Hepatocyte (in vitro differentiated cells): ENCODE results near the gene CAMKMT. TPM values are rescaled to one million over a fixed set of nuclear protein-coding genes. Genes with fewer than 3 reads are reported as not detected.

ENCODE experiments used
- DNase-seq: peaks from one replicate; pipeline ENCODE4 v3.0.0-alpha.2; 2016; ENCODE audit warnings: low spot score
- H2AFZ ChIP-seq: fragments of 200-600 bp; sonication (generic); 2 replicates; pipeline ENCODE4 v1.6.0; 2016; ENCODE audit warnings: antibody characterized with exemption, mild to moderate bottlenecking
- H3K27ac ChIP-seq: fragments of 200-600 bp; sonication (generic); 2 replicates; pipeline ENCODE4 v1.5.1; 2016; ENCODE audit warnings: mild to moderate bottlenecking
- H3K27me3 ChIP-seq: fragments of 200-600 bp; sonication (generic); 2 replicates; pipeline ENCODE4 v1.6.1; 2016
- H3K36me3 ChIP-seq: fragments of 200-600 bp; sonication (generic); replicated peaks from 2 replicates; pipeline ENCODE4 v1.5.1; 2016; ENCODE audit warnings: low read depth; ENCODE audit not compliant: insufficient read depth
- H3K4me1 ChIP-seq: fragments of 200-600 bp; sonication (generic); 2 replicates; pipeline ENCODE4 v1.5.1; 2016; ENCODE audit warnings: mild to moderate bottlenecking, moderate library complexity; ENCODE audit not compliant: insufficient read depth
- H3K4me2 ChIP-seq: fragments of 200-600 bp; sonication (generic); 2 replicates; pipeline ENCODE4 v1.6.0; 2016
- H3K4me3 ChIP-seq: fragments of 200-600 bp; sonication (generic); 2 replicates; pipeline ENCODE4 v1.5.1; 2016; ENCODE audit warnings: mild to moderate bottlenecking
- H3K79me2 ChIP-seq: fragments of 200-600 bp; sonication (generic); 2 replicates; pipeline ENCODE4 v1.6.0; 2017; ENCODE audit warnings: mild to moderate bottlenecking
- H3K9me2 ChIP-seq: fragments of 200-600 bp; sonication (generic); replicated peaks from 2 replicates; pipeline ENCODE4 v1.6.0; 2017; ENCODE audit warnings: mild to moderate bottlenecking; ENCODE audit not compliant: insufficient read depth
- H3K9me3 ChIP-seq: fragments of 200-600 bp; sonication (generic); 2 replicates; pipeline ENCODE4 v1.5.1; 2016; ENCODE audit warnings: low read depth, mild to moderate bottlenecking
- H4K20me1 ChIP-seq: fragments of 200-600 bp; sonication (generic); 2 replicates; pipeline ENCODE4 v1.6.0; 2016; ENCODE audit warnings: mild to moderate bottlenecking; ENCODE audit not compliant: insufficient read depth, poor library complexity, severe bottlenecking
- EZH2 ChIP-seq: fragments of 200-600 bp; sonication (generic); IDR thresholded peaks from 2 replicates; pipeline ENCODE4 v1.6.1; 2016; ENCODE audit warnings: antibody characterized with exemption, mild to moderate bottlenecking, borderline replicate concordance
- EZH2phosphoT487 ChIP-seq: fragments of 200-600 bp; sonication (generic); IDR thresholded peaks from one replicate; pipeline ENCODE4 v1.6.1; 2018; ENCODE audit warnings: antibody characterized with exemption, mild to moderate bottlenecking, low read depth, moderate library complexity; ENCODE audit not compliant: unreplicated experiment, severe bottlenecking
- WGBS: methylation state at CpG from one replicate; pipeline ENCODE4 v1.1.6; 2016; ENCODE audit warnings: low lambda C conversion rate; ENCODE audit errors: missing lambda C conversion rate; 5-methylcytosine and 5-hydroxymethylcytosine counted together
- polyA plus RNA-seq: library from polyadenylated mRNA; unstranded; fragments of >200 nt; fragmentation: Nextera tagmentation; extraction: Ambion mirVana; gene quantifications from 2 replicates; pipeline ENCODE4 v1.2.1, GENCODE V29; 2016
- total RNA-seq: library from RNA; depleted of rRNA; stranded (reverse); fragments of >200 nt; gene quantifications from 2 replicates; pipeline ENCODE4 v1.2.3, GENCODE V29; 2014
- TF ChIP-seq, protein P1 (sequence below): fragments of 200-600 bp; sonication (generic); IDR thresholded peaks from 2 replicates; pipeline ENCODE4 v1.5.1; 2016; ENCODE audit warnings: antibody characterized with exemption, mild to moderate bottlenecking; ENCODE audit not compliant: poor library complexity

CAMKMT gene
- total and polyA plus RNA-seq, 2 experiments from 2014 or later: 10.3 to 12.7 TPM

DNA sequence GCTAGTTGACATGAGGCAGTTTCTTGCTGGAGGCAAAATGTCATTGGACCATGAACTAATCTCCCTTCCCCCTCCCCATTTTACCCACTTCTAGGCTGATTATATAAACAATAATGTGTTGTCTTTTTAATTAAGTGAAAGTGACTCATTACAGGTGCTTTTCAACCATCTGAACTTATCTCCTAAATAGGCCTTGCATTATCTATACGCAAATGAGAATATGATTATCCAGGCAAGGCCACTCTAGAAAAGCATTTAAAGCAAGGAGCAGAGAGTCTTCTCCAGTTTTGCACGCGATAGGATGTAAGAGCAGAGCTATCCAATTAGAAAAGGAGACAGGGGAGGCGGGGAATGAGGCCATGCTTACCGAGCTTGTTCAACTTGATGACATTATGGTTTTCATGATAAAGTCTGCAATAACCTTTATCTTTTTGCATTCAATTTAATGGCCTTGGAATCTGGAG is 293.7 kb downstream of the CAMKMT start:
- TF ChIP-seq EZH2phosphoT487 (no peak), EZH2 (no peak)
- TF ChIP-seq, protein P1, sequence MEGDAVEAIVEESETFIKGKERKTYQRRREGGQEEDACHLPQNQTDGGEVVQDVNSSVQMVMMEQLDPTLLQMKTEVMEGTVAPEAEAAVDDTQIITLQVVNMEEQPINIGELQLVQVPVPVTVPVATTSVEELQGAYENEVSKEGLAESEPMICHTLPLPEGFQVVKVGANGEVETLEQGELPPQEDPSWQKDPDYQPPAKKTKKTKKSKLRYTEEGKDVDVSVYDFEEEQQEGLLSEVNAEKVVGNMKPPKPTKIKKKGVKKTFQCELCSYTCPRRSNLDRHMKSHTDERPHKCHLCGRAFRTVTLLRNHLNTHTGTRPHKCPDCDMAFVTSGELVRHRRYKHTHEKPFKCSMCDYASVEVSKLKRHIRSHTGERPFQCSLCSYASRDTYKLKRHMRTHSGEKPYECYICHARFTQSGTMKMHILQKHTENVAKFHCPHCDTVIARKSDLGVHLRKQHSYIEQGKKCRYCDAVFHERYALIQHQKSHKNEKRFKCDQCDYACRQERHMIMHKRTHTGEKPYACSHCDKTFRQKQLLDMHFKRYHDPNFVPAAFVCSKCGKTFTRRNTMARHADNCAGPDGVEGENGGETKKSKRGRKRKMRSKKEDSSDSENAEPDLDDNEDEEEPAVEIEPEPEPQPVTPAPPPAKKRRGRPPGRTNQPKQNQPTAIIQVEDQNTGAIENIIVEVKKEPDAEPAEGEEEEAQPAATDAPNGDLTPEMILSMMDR: no peak
- no peak for DNase-seq
- no peak overlapping the region for H3K27ac ChIP-seq
- no peak overlapping the region for H3K4me3 ChIP-seq
- H3K4me2 ChIP-seq: no peak overlapping the region
- H3K27me3 ChIP-seq: no peaks in the 10 kb centered on the region
- H2AFZ ChIP-seq: no peak overlapping the region
- H3K4me1 ChIP-seq: no peaks in the 10 kb centered on the region
- H3K9me2 ChIP-seq: no peaks in the 10 kb centered on the region
- no peaks in the 10 kb centered on the region for H3K9me3 ChIP-seq
- WGBS: 74% methylated on average over 5 of the region's 5 CpGs
- no peaks in the 10 kb centered on the region for H4K20me1 ChIP-seq
- no peaks in the 10 kb centered on the region for H3K36me3 ChIP-seq
- no peaks in the 10 kb centered on the region for H3K79me2 ChIP-seq

DNA sequence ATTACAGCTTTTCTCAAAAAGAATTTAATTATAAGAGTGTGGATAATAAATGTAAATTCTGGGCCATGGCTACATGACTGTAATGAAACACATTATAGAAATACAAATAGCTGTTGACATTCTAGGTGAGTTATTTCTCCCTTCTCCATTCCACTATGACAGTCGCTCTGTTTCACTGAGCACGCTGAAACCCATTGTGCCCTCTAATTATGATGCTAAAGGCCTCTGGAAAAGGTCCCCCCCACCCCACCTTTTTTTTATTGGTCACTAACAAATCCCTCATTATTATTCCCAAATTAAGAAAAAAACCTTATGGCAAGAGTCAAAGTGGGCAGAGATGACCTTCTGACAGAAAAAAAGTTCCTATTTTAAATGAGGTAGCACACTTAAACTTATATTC is 294.7 kb downstream of the CAMKMT start:
- Histone ChIP-seq H3K4me2 (no peak overlapping the region), H3K27ac (no peak overlapping the region), H3K4me3 (no peak overlapping the region), H4K20me1 (no peaks in the 10 kb centered on the region), H3K36me3 (no peaks in the 10 kb centered on the region), H3K27me3 (no peaks in the 10 kb centered on the region), H2AFZ (no peak overlapping the region), H3K9me2 (no peaks in the 10 kb centered on the region), H3K9me3 (no peaks in the 10 kb centered on the region), H3K4me1 (no peaks in the 10 kb centered on the region), H3K79me2 (no peaks in the 10 kb centered on the region)
- TF ChIP-seq EZH2phosphoT487 (no peak), EZH2 (no peak)
- TF ChIP-seq, protein P1: no peak
- no peak for DNase-seq
- WGBS: 89% methylated on average over 2 of the region's 2 CpGs

DNA sequence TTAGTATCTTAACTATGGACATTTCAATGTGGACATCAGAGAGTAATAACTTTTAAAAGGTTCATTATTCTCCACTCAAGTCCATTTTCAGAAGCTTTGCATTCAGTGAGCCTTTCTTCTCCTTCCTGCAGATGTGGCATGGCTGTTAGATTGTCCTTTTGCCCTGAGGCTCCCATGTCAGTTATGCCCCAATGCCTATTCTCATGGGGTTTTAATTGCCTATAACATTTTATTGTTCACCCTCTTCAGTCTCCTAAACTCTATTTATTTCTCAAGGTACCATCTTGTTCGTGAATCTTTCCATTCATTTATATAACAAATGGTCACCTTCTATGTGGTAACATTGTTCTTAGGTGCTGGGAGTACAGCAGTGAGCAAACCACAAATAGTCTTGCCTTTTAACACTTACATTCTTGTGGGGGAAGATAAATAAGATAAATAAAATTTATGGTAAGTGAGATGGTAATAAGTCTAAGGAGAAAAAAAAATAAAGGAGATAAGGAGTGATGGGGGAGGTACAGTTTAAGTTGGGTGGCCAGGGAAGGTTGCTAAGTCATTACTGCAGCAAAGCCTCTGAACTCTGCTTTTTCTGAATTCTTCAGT is 301.8 kb downstream of the CAMKMT start:
- no peaks in the 10 kb centered on the region for H3K9me2 ChIP-seq
- H3K9me3 ChIP-seq: no peaks in the 10 kb centered on the region
- H3K27ac ChIP-seq: no peak overlapping the region
- H3K4me1 ChIP-seq: no peaks in the 10 kb centered on the region
- no peaks in the 10 kb centered on the region for H3K79me2 ChIP-seq
- no peaks in the 10 kb centered on the region for H3K27me3 ChIP-seq
- no peak for DNase-seq
- H2AFZ ChIP-seq: no peak overlapping the region
- H3K4me2 ChIP-seq: no peak overlapping the region
- no peaks in the 10 kb centered on the region for H3K36me3 ChIP-seq
- TF ChIP-seq, protein P1: no peak
- TF ChIP-seq EZH2 (no peak), EZH2phosphoT487 (no peak)
- no peaks in the 10 kb centered on the region for H4K20me1 ChIP-seq
- H3K4me3 ChIP-seq: no peak overlapping the region
- 74% methylated on average over 1 of the region's 1 CpG for WGBS

DNA sequence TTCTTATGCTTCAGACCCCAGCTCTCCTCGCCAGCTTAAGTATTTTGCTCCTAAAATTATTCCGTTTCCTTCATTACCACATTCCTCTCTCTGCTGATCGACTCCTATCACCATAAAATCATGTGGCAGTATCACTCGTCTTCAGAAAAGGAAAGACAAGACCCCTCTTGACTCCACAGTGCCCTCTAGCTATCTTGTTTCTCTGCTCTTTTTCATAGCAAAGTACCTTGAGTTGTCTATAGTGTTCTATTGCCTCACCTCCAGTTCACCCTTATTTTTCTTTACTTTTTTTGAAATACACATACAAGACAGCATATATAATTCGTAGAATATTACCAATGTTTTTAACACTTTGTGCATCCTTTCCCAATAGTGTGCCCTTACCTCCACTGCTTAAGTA is 306.6 kb downstream of the CAMKMT start:
- H4K20me1 ChIP-seq: no peaks in the 10 kb centered on the region
- no peaks in the 10 kb centered on the region for H3K9me2 ChIP-seq
- H3K27me3 ChIP-seq: peaks cover 4% of the 10 kb centered on the region
- H3K9me3 ChIP-seq: no peaks in the 10 kb centered on the region
- DNase-seq: no peak
- no peak overlapping the region for H3K4me2 ChIP-seq
- no peaks in the 10 kb centered on the region for H3K4me1 ChIP-seq
- TF ChIP-seq EZH2: no peak
- no peak for TF ChIP-seq EZH2phosphoT487
- TF ChIP-seq, protein P1: peak; percentile 9
- H3K79me2 ChIP-seq: no peaks in the 10 kb centered on the region
- H3K4me3 ChIP-seq: no peak overlapping the region
- no peaks in the 10 kb centered on the region for H3K36me3 ChIP-seq
- 58% methylated on average over 5 of the region's 5 CpGs for whole genome bisulfite sequencing
- H3K27ac ChIP-seq: no peak overlapping the region
- no peak overlapping the region for H2AFZ ChIP-seq
